HG02759 (cell line): ENCODE measurements around the gene LAMTOR1.

Experiments
- ATAC-seq: cut with Tn5 transposase; IDR thresholded peaks from one replicate; pipeline ENCODE4 v1.9.1; 2021; ENCODE audit warnings: mild to moderate bottlenecking, moderate library complexity; ENCODE audit not compliant: unreplicated experiment

Gene LAMTOR1

DNA sequence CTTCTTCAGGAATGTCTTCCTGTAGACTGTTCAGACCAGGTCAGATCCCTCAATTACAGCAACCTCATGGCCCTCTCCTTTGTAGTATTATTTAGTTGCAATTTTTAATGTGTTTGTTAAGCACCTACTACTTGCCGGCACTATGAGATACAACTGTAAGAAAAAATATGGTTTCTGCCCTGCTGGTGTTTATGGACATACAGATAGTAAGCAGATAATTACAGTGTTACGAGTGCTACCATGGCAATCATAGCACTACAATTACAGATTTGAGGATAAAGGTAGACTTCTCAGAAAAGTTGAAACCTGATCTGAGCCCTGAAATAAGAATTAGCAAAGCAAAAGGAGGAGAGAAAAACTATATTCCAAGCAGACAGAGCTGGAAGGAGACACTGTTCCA, 19.7 kb downstream of the LAMTOR1 start:
- ATAC-seq = no peak

- ATAC-seq = no peak
Observed at GRCh38 chr11:72081821-72082453, 21.2 kb downstream of the LAMTOR1 start.

GRCh38 chr11:72081184-72081644, 21.9 kb downstream of the LAMTOR1 start:
- no peak for ATAC-seq

GRCh38 chr11:72080326-72081183, 22.5 kb downstream of the LAMTOR1 start, which contains the start of the genes LRRC51 and NUMA1:
LRRC51 (plus strand) TSS chr11:72080850; CDS start chr11:72089084, 8,234 bp downstream.
NUMA1 (minus strand) TSS chr11:72080542; CDS start chr11:72035943, 44,599 bp downstream.
- ATAC-seq = peak; percentile 92

GRCh38 chr11:72079819-72080325, 23.2 kb downstream of the LAMTOR1 start:
- no peak for ATAC-seq

DNA sequence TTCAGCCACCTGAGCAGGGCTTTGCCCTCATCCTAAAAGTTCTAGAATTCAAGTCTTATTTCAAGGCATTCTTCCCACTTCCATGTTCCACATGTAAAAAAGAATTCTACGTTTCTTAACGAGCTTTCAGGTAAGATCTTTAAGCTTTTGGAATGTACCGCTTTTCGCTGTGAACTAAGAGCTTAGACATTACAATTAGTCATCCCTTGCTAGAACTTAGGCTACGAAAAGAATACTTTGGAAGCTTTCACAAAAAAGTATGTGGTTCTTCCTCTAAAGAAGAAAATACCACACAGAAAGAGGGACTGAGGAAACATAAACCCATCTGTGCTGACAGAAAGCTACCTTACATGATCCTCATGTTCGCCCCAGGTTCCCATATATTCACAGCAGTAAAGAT, 24.6 kb downstream of the LAMTOR1 start:
- no peak for ATAC-seq

GRCh38 chr11:72075756-72076155, 27.3 kb downstream of the LAMTOR1 start:
- ATAC-seq = no peak

GRCh38 chr11:72075109-72075508, 28.0 kb downstream of the LAMTOR1 start:
- ATAC-seq = no peak

DNA sequence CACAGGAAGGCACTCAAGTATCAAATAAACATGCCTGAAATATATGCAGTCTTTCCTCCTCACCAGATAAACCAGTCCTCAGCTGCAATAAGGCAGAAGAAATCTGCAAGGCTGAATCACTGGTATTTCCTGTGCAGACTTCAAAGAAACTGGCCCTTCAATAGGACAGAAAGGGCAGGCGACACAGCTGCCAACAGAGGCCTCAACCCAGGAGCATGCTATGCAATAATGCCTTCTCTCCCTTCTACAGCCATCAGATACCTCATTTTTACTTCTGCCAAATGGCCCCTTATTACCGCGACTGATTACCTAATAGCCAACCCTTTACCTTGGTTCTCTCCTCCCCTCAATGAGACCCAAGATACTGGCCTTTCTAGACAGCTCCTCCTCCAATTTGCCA, 30.7 kb downstream of the LAMTOR1 start:
- no peak for ATAC-seq

DNA sequence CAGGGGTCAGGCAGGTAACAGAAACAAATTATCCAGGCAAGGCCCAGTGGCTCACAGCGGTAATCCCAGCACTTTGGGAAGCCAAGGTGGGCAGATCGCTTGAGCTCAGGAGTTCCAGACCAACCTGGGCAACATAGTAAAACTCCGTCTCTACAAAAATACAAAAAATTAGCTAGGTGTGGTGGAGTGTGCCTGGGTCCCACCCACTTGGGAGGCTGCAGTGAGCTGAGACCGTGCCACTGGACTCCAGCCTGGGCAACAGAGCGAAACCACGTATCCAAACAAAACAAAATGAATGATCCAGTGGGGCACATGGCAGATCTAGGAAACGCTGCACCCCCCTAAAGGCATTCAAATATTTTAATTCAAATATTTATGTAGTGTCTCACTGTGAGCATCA, 32.6 kb downstream of the LAMTOR1 start:
- ATAC-seq = no peak

DNA sequence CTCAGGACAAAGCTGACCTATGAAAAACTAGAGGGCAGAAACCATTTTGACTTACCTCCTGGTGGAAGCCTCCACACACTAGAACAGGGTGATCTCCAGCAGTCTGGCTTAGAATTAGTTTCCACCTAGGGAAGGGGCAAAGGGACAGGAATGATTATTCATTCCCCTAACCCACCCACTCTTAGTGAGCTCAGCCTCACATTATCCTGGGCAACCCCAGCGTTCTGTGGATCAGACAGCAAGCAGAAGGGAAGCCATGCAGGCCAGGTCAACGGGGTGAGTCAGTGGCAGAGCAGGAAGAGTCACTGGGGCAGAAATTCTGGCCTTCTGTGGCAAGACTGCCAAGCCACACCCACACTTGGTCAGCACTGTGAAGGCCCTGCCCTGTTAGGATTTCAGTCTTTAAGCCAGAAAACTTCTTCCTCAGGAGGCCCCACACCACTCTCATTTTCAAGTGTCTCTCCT, 33.3 kb downstream of the LAMTOR1 start:
- no peak for ATAC-seq

GRCh38 chr11:72069200-72069599, 33.9 kb downstream of the LAMTOR1 start:
- ATAC-seq = no peak

GRCh38 chr11:72067676-72068075, 35.4 kb downstream of the LAMTOR1 start:
- no peak for ATAC-seq

DNA sequence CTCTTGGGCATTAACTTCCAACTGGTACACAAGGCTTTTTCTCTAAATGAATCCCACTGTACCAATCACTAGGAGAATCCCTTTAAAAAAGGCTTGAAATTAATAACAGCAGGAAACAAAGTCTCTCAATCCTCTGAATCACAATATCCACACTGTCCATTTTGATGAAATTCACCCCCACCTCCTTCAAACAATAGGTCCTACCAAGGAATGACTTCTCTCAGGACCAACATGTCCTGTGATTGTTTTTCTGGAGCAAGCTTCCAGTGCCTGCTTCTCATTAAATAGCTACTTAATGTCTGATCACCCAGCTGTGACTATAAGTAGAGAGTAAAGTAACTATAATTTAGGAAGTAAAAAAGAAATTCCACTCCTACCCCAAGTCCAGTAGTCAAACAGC, 35.8 kb downstream of the LAMTOR1 start:
- no peak for ATAC-seq

GRCh38 chr11:72066855-72067254, 36.2 kb downstream of the LAMTOR1 start:
- ATAC-seq = no peak

DNA sequence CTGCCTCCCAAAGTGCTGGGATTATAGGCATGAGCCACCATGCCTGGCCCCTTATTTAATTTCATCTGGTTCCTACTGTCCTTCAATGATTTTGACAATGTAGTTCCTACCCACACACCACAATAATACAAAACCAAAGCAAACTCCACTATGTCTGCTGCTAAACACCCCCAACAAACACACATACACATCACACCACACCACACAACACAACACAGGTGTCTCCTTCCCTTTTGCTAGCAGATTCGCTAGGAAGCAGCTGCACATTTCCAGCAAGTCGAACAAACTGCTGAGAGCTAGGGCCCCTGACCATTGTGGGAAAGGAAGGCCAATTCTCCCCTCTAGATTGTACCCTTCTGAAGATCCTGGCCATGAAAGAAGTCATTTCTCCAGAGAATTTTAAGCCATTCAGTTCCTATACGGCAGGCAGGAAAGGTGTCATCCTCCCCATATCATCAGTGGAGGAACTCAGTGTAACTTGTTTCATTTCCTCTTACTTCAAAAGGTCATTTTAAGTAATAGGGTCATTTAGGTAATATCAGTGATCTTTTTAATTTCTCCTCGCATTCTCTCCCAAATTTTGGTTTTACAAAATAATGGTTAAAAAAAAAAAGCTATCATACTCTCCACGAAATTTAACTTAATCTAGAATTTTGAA, 41.2 kb downstream of the LAMTOR1 start:
- ATAC-seq = no peak

DNA sequence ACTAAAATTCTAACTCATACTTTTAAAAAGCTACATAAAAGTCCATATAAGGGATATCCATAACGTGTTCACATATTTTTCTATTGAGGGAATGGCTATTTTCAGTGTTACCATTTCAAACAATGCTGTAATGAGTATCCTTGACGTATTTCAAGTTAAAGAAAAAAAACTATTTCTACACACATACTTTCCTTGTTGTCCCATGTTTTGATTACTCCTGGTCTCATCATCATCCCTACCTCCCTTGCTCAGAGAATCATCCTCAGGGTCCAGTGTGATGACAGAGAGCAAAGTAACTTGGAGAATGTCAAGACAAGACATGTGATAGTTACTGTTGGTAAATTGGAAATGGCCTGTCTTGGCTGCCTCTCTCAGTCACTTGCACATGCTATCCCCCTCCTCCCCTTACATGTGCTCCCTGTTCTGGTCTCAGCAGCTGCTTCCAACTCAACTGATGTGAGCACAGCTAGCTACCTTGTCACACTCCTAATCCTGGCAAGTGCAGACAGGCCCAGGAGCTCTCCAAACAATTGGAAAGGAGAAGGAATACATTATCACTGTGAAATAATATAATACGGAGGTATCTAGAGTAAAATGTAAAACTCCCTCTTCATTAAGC, 44.6 kb downstream of the LAMTOR1 start:
- no peak for ATAC-seq

GRCh38 chr11:72048766-72049460, 54.2 kb downstream of the LAMTOR1 start:
- ATAC-seq = no peak
